Mammary epithelial cell (primary cell): Measurements from ENCODE around the gene ADAMTS7.

Experiments
- EZH2 ChIP-seq: IDR thresholded peaks from 2 replicates; pipeline ENCODE4 v1.6.1; 2012; ENCODE audit warnings: low read length, inconsistent platforms, borderline replicate concordance
- TF ChIP-seq, protein P1 (sequence below), 2 donors: IDR thresholded peaks in 1 of 2; conservative IDR thresholded peaks in 1 of 2; 2 replicates each; pipeline ENCODE4 v1.5.1; 2011 to 2012; ENCODE audit warnings: inconsistent platforms in 2 of 2, low read length in 2 of 2, mild to moderate bottlenecking in 2 of 2, control low read depth in 1 of 2, low read depth in 1 of 2; ENCODE audit not compliant: insufficient read depth in 1 of 2; ENCODE audit errors: extremely low read depth in 1 of 2

GRCh38 chr15:78789615-78790014, 21.6 kb downstream of the ADAMTS7 start:
- TF ChIP-seq, protein P1, sequence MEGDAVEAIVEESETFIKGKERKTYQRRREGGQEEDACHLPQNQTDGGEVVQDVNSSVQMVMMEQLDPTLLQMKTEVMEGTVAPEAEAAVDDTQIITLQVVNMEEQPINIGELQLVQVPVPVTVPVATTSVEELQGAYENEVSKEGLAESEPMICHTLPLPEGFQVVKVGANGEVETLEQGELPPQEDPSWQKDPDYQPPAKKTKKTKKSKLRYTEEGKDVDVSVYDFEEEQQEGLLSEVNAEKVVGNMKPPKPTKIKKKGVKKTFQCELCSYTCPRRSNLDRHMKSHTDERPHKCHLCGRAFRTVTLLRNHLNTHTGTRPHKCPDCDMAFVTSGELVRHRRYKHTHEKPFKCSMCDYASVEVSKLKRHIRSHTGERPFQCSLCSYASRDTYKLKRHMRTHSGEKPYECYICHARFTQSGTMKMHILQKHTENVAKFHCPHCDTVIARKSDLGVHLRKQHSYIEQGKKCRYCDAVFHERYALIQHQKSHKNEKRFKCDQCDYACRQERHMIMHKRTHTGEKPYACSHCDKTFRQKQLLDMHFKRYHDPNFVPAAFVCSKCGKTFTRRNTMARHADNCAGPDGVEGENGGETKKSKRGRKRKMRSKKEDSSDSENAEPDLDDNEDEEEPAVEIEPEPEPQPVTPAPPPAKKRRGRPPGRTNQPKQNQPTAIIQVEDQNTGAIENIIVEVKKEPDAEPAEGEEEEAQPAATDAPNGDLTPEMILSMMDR (conservative IDR thresholded peaks at IDR 0.05 in 1 of 2, IDR thresholded peaks at IDR 0.05 in 1 of 2; ENCODE audit: extremely low read depth in 1 of 2, insufficient read depth in 1 of 2, low read depth in 1 of 2, low read length in 2 of 2): no peak
- TF ChIP-seq EZH2: no peak
